ENCODE data around the gene MAST4.
A peak's percentile ranks its signal among the peaks of the same experiment; 100 is the strongest.

The MAST4 gene

GRCh38 chr5:67149951-67150523 is 553.8 kb downstream of the MAST4 start:
- ChIA-PET CTCF (interaction anchor here (1.0 to 2.1 kb wide), 9 partner anchors 9 to 843 kb away, joined by 3 to 9 read pairs (median 4); no protein-coding TSS in a partner anchor), POLR2A (no interaction called here)
- DNase-seq (ENCODE audit: extremely low spot score): no peak

GRCh38 chr5:67152400-67152799 is 556.2 kb downstream of the MAST4 start:
- ChIA-PET POLR2A (no interaction called here), CTCF (no interaction called here)
- no peak for DNase-seq (ENCODE audit: extremely low spot score)
- TF ChIP-seq, protein P1, sequence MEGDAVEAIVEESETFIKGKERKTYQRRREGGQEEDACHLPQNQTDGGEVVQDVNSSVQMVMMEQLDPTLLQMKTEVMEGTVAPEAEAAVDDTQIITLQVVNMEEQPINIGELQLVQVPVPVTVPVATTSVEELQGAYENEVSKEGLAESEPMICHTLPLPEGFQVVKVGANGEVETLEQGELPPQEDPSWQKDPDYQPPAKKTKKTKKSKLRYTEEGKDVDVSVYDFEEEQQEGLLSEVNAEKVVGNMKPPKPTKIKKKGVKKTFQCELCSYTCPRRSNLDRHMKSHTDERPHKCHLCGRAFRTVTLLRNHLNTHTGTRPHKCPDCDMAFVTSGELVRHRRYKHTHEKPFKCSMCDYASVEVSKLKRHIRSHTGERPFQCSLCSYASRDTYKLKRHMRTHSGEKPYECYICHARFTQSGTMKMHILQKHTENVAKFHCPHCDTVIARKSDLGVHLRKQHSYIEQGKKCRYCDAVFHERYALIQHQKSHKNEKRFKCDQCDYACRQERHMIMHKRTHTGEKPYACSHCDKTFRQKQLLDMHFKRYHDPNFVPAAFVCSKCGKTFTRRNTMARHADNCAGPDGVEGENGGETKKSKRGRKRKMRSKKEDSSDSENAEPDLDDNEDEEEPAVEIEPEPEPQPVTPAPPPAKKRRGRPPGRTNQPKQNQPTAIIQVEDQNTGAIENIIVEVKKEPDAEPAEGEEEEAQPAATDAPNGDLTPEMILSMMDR (IDR thresholded peaks at IDR 0.05; ENCODE audit: control extremely low read depth, extremely low read depth, low read depth, missing control alignments): no peak

More at GRCh38 chr5:67149951-67150523, 553.8 kb downstream of the MAST4 start:
- TF ChIP-seq, protein P1 (IDR thresholded peaks at IDR 0.05; ENCODE audit: control extremely low read depth, extremely low read depth, low read depth, missing control alignments): peak; percentile 22

DNA sequence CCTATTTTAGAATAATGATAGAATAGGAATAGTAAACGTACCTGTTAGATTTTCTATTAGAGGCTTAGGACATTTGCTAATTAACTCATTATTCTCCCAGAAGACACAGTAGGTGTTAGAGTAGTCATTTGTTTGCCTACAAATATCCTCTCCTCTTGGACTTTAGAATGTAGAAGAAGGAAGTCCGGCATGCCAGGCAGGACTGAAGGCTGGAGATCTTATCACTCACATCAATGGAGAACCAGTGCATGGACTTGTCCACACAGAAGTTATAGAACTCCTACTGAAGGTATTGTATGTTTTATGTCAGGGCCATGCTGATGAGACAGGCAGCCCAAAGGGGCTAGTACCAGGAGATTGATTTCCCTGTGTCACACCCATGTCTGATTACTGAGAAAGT is 557.1 kb downstream of the MAST4 start:
- ChIA-PET CTCF (no interaction called here), POLR2A (no interaction called here)
- TF ChIP-seq, protein P1 (IDR thresholded peaks at IDR 0.05; ENCODE audit: control extremely low read depth, extremely low read depth, low read depth, missing control alignments): no peak
- DNase-seq (ENCODE audit: extremely low spot score): no peak

- CTCF ChIA-PET: interaction anchor here (1.1 to 6.6 kb wide), 7 partner anchors 10 to 1098 kb away, joined by 3 to 83 read pairs (median 3); no protein-coding TSS in a partner anchor
- POLR2A ChIA-PET: no interaction called here
- TF ChIP-seq, protein P1 (IDR thresholded peaks at IDR 0.05; ENCODE audit: control extremely low read depth, extremely low read depth, low read depth, missing control alignments): no peak
- no peak for DNase-seq (ENCODE audit: extremely low spot score)
Observed at GRCh38 chr5:67154556-67155206, 558.5 kb downstream of the MAST4 start.

GRCh38 chr5:67156976-67157583 is 560.9 kb downstream of the MAST4 start:
- POLR2A ChIA-PET: interaction anchor here (0.6 kb wide), 1 partner anchor 53 kb away, joined by 3 read pairs; no protein-coding TSS in a partner anchor
- CTCF ChIA-PET: interaction anchor here (0.6 to 6.6 kb wide), 11 partner anchors 9 to 447 kb away, joined by 3 to 83 read pairs (median 5); partner anchors contain the start of gene CD180
- peak; percentile 62 for DNase-seq (ENCODE audit: extremely low spot score)
- TF ChIP-seq, protein P1 (IDR thresholded peaks at IDR 0.05; ENCODE audit: control extremely low read depth, extremely low read depth, low read depth, missing control alignments): peak; percentile 73

DNA sequence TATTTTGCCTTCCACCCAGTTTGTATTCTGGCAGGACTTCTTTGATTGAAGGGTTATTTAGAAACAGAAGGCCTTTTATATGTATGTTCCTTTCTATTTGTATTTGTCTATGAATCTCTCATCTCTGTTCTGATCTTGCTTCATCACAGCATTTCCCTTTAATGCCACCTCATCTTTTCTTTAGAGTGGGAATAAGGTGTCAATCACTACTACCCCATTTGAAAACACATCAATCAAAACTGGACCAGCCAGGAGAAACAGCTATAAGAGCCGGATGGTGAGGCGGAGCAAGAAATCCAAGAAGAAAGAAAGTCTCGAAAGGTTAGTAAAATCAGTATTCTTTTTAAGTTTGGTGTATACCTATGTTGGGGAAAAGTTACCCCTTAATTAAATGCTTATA is 564.1 kb downstream of the MAST4 start:
- POLR2A ChIA-PET: no interaction called here
- TF ChIP-seq, protein P1 (IDR thresholded peaks at IDR 0.05; ENCODE audit: control extremely low read depth, extremely low read depth, low read depth, missing control alignments): no peak
- DNase-seq (ENCODE audit: extremely low spot score): no peak
- CTCF ChIA-PET: interaction anchor here (1.5 to 12.5 kb wide), 3 partner anchors 10 to 48 kb away, joined by 4 to 311 read pairs (median 83); partner anchors contain the start of gene CD180
